K562 (cell line): ENCODE measurements around the gene MYO3B. TPM values are rescaled to one million over a fixed set of nuclear protein-coding genes. Genes with fewer than 3 reads are reported as not detected.

Experiments used
- ATAC-seq: fragments of 200-7000 bp; cut with Tn5 transposase; 3 replicates; pipeline ENCODE4 v1.9.1; 2020; ENCODE audit warnings: moderate library complexity
- BruUV-seq: library from RNA; stranded (reverse); fragments of 400-500 nt; replicated peaks from 2 replicates; lab custom pipeline; 2021; lab: Mats Ljungman, UMichigan
- CTCF ChIA-PET: fragments of 300-600 bp; formaldehyde crosslinking; extraction: SDS; loops from one replicate; lab custom pipeline; 2021; ENCODE audit warnings: low intra/inter-chr PET ratio; lab: Yijun Ruan, JAX
- POLR2A ChIA-PET: fragments of 300-600, 350-650 bp; sonication (Branson Sonifier 250); formaldehyde crosslinking; extraction: SDS; loops from one replicate; lab custom pipeline; 2021; ENCODE audit warnings: antibody characterized with exemption, inconsistent platforms; lab: Yijun Ruan, JAX
- DNase-seq, 4 experiments: peaks; one replicate each; pipeline versions ENCODE4 v3.0.0 to v3.0.0-alpha.2; 2011 to 2018; ENCODE audit warnings: low spot score in 3 of 4, mixed read lengths in 3 of 4; ENCODE audit errors: extremely low read depth in 1 of 4
- FAIRE-seq: peaks from 2 replicates; lab custom pipeline; 2011; peaks lifted over from hg19 to GRCh38; lab: Jason Lieb, UNC
- H2AFZ ChIP-seq: 2 replicates; pipeline ENCODE4 v1.6.0; 2011; ENCODE audit warnings: low read depth, low read length, control low read depth, inconsistent platforms
- H3K27ac ChIP-seq: fragments of 200-600 bp; 3 replicates; pipeline ENCODE4 v1.8.0; 2011; ENCODE audit warnings: low read depth, mild to moderate bottlenecking, control low read depth, inconsistent platforms, low read length, moderate library complexity, mixed read lengths; ENCODE audit errors: extremely low read depth
- H3K27me3 ChIP-seq, 2 experiments: fragments of 300-600 bp in 1 of 2; 2 replicates in 1 of 2; 3 replicates in 1 of 2; pipeline versions ENCODE4 v1.6.0 to v1.8.0; 2011; ENCODE audit warnings: inconsistent platforms in 2 of 2, low read length in 2 of 2, mild to moderate bottlenecking in 1 of 2, mixed read lengths in 1 of 2, moderate library complexity in 1 of 2; ENCODE audit not compliant: control insufficient read depth in 2 of 2, insufficient read depth in 2 of 2
- H3K36me3 ChIP-seq: fragments of 300-600 bp; 3 replicates; pipeline ENCODE4 v1.8.0; 2011; ENCODE audit warnings: mild to moderate bottlenecking, low read length, inconsistent platforms; ENCODE audit not compliant: control insufficient read depth, insufficient read depth
- H3K4me1 ChIP-seq, 2 experiments: fragments of 200-600 bp in 1 of 2; replicated peaks in 1 of 2; 2 replicates in 1 of 2; 3 replicates in 1 of 2; pipeline versions ENCODE4 v1.5.1 to v1.8.0; 2011; ENCODE audit warnings: inconsistent platforms in 2 of 2, low read length in 2 of 2, mild to moderate bottlenecking in 1 of 2, mixed read lengths in 1 of 2, moderate library complexity in 1 of 2; ENCODE audit not compliant: control insufficient read depth in 2 of 2, insufficient read depth in 2 of 2
- H3K4me2 ChIP-seq: 2 replicates; pipeline ENCODE4 v1.6.1; 2011; ENCODE audit warnings: low read length, control low read depth, inconsistent platforms, mixed read lengths; ENCODE audit not compliant: insufficient read depth
- H3K4me3 ChIP-seq: fragments of 200-600 bp; sonication (generic), shearing (Covaris generic); 2 replicates; pipeline ENCODE4 v1.5.1; 2016; ENCODE audit warnings: control low read depth, inconsistent platforms
- H3K79me2 ChIP-seq: fragments of 200-600 bp; 3 replicates; pipeline ENCODE4 v1.8.0; 2011; ENCODE audit warnings: low read length, inconsistent platforms; ENCODE audit not compliant: control insufficient read depth, insufficient read depth
- H3K9ac ChIP-seq, 2 experiments: 2 replicates each; pipeline versions ENCODE4 v1.6.0 to v1.6.1; 2011; ENCODE audit warnings: low read depth in 2 of 2, low read length in 2 of 2, control low read depth in 1 of 2, inconsistent platforms in 1 of 2, mild to moderate bottlenecking in 1 of 2, mixed read lengths in 1 of 2; ENCODE audit not compliant: insufficient read depth in 1 of 2
- H3K9me1 ChIP-seq: one replicate; pipeline ENCODE4 v1.6.0; 2011; ENCODE audit warnings: inconsistent platforms, mild to moderate bottlenecking, low read length, moderate library complexity; ENCODE audit not compliant: control insufficient read depth, insufficient read depth
- H3K9me3 ChIP-seq: replicated peaks from 2 replicates; pipeline ENCODE4 v1.5.1; 2011; ENCODE audit warnings: low read depth, low read length, inconsistent platforms; ENCODE audit not compliant: control insufficient read depth, insufficient read depth
- H4K20me1 ChIP-seq: replicated peaks from 2 replicates; pipeline ENCODE4 v1.6.1; 2011; ENCODE audit warnings: low read length, inconsistent platforms, mixed read lengths; ENCODE audit not compliant: control insufficient read depth, insufficient read depth
- CEBPG ChIP-seq, 3 experiments: fragments of 200-800 bp in 1 of 3; sonication (Bioruptor generic) in 1 of 3; sonication (generic) in 1 of 3; formaldehyde crosslinking in 1 of 3; IDR thresholded peaks in 2 of 3; conservative IDR thresholded peaks in 1 of 3; 2 replicates each; pipeline versions ENCODE4 v1.6.1 to v1.8.0; 2016 to 2022; ENCODE audit warnings: missing compliant biosample characterization in 2 of 3, missing genetic modification characterization in 2 of 3, mild to moderate bottlenecking in 1 of 3, missing genetic modification reagents in 1 of 3
- FOSL1 ChIP-seq: fragments of 200-800 bp; sonication (Bioruptor generic); conservative IDR thresholded peaks from 2 replicates; pipeline ENCODE4 v1.6.1; 2016; ENCODE audit warnings: missing genetic modification characterization, missing compliant biosample characterization
- RHOXF2B ChIP-seq: fragments of 250-450 bp; sonication (Bioruptor Pico); conservative IDR thresholded peaks from 2 replicates; pipeline ENCODE4 v1.5.1; 2021
- U2AF2 ChIP-seq: fragments of 200-400 bp; formaldehyde crosslinking; optimal IDR thresholded peaks from 2 replicates; pipeline ENCODE3; 2017; ENCODE audit warnings: low read depth, mild to moderate bottlenecking, low read length
- USF1 ChIP-seq: sonication (generic); formaldehyde crosslinking; IDR thresholded peaks from 2 replicates; pipeline ENCODE4 v1.9.0; 2022; ENCODE audit warnings: mild to moderate bottlenecking, missing genetic modification reagents
- WGBS: fragments of 100-300 bp; shearing (Covaris generic); methylation state at CpG from one replicate; pipeline ENCODE4 v1.1.6; 2016; ENCODE audit warnings: low coverage, mixed read lengths; ENCODE audit not compliant: insufficient coverage; ENCODE audit errors: missing lambda C conversion rate; 5-methylcytosine and 5-hydroxymethylcytosine counted together
- in situ Hi-C: fragments of 300-500 bp; cut with MboI; formaldehyde crosslinking; loops from 4 replicates; pipeline ENCODE4 v1.15.0; 2018; ENCODE audit warnings: inconsistent platforms, mixed read lengths
- intact Hi-C: fragments of 100-400 bp; cut with micrococcal nuclease; formaldehyde crosslinking; loops from 2 replicates; pipeline ENCODE4 v1.14.2; 2022
- polyA plus RNA-seq, 8 experiments: library from polyadenylated mRNA; depleted of rRNA in 4 of 8; stranded (reverse) in 5 of 8; unstranded in 3 of 8; fragments of >200 nt; fragmentation: Nextera tagmentation in 2 of 8; fragmentation: Illumina TruSeq in 1 of 8; extraction: Ambion mirVana in 2 of 8; extraction: Trizol in 1 of 8; gene quantifications; 2 replicates each; pipeline versions ENCODE4 v1.2.1 to v1.2.3, GENCODE V29; 2011 to 2014; ENCODE audit warnings: inconsistent platforms in 1 of 8, missing spikeins in 1 of 8
- total RNA-seq, 7 experiments: library from RNA; depleted of rRNA in 6 of 7; stranded (reverse); fragments of >200 nt in 6 of 7; fragmentation: Illumina TruSeq in 2 of 7; extraction: Trizol in 2 of 7; gene quantifications; 2 replicates each; pipeline versions ENCODE4 v1.2.1 to v1.2.3, GENCODE V29; 2011 to 2021; ENCODE audit warnings: low replicate concordance in 1 of 7

The MYO3B gene
- total and polyA plus RNA-seq, 9 of the 15 experiments (the other 6 are each of a cell fraction or from before 2014, with no cell fraction given), result 2.7 to 6.5 (median 3.6) TPM

DNA sequence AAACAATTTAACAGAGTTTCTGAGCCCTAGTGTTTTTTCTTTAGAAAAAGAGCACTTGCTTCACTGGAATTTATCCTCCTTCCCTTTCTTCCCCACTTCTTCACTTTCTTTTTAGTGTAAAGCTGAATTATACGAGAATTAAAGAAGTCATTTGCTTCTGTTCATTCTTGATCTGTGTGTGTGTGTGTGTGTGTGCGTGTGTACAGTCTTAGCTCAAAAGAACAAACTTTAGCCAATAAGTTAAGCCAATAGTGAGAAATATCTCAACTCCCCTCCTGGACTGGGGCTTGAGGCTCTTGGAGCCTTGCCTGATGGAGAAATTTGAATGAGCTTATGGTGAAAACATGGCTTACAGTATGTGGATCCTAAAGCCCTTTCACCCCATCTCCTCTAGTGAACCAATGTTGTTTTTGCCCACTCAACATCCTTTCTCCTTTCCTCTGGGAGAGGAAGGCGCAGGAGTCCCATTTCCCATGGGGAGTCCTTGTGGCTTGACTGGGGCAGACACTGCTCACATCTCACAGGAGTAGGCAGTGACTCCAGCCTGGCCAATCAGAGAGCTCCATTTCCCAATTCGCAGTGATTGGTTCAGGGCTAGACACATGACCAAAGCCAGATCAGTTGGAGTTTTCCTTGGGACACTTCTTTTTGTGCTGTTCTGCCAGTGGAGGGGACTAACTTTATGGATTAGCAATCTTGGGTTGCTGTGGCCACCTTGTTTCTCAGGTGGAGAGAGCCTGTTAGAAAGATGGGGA, 16.3 kb upstream of the MYO3B start (continued):
- TF ChIP-seq USF1 (CRISPR knock-in tag) (peak; percentile 83), U2AF2 (no peak)

DNA sequence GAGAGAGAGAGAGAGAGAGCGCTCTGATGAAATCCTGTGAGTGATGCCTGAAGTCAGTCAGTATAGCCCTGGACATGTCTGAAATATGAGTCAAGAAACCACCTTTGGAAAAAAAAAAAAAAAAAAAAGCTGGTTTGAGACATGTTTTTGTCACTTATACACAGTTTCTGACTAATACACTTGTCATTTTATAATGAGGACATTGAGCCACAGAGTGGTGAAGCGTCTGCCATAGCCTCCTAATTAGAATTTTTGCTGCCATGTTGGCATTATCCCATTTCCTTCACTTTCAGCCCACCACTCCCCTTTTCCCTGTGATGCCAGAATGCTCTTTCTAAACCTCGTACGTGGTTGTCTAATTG, 15.7 kb upstream of the MYO3B start:
- Histone ChIP-seq H3K9me1 (no peaks in the 10 kb centered on the region), H3K27me3 (no peaks in the 10 kb centered on the region; a peak in 1 of 5 replicates), H3K9ac (no peak overlapping the region), H3K4me2 (no peak overlapping the region), H3K4me3 (no peak overlapping the region), H3K36me3 (no peaks in the 10 kb centered on the region), H3K9me3 (no peaks in the 10 kb centered on the region), H3K4me1 (peaks cover 0 to 1% of the 10 kb centered on the region in 2 experiments; a peak in 2 of 5 replicates), H3K79me2 (no peaks in the 10 kb centered on the region), H2AFZ (0 out of 2 replicates have a peak overlapping the region, but pooled peaks have one; percentile 68), H4K20me1 (no peaks in the 10 kb centered on the region), H3K27ac (no peak overlapping the region)
- CTCF ChIA-PET, result no interaction called here
- FAIRE-seq, result no peak
- no peak for DNase-seq
- ATAC-seq, result peak; percentile 15
- 72% methylated on average over 4 of the region's 4 CpGs for WGBS
- POLR2A ChIA-PET, result interaction anchor here (0.8 to 1.2 kb wide), 4 partner anchors 19 to 672 kb away, joined by 3 read pairs; no protein-coding TSS in a partner anchor
- intact Hi-C loops (no loop called here), in situ Hi-C loops (no loop called here)
- no TSS peak for BruUV-seq
- TF ChIP-seq RHOXF2B (CRISPR knock-in tag), result no peak
- peak; percentile 43; the same call in 1 of the 2 replicates for TF ChIP-seq FOSL1 (tag)
- no peak for TF ChIP-seq CEBPG (CRISPR knock-in tag; IDR thresholded peaks at IDR 0.05)
- TF ChIP-seq CEBPG (tag; conservative IDR thresholded peaks at IDR 0.05 in 1 of 2, IDR thresholded peaks at IDR 0.05 in 1 of 2), result 0 out of 4 replicates have a peak, but pooled peaks of 1 of the 2 experiments have one; percentile 29
